Measurements from ENCODE around the gene PTH1R. TPM values are rescaled to one million over a fixed set of nuclear protein-coding genes. Genes with fewer than 3 reads are reported as not detected.

Gene PTH1R
- total RNA-seq, 1 donor from 2014 or later = not detected

- H3K9me3 Mint-ChIP-seq = no peaks in the 10 kb centered on the region
- H3K79me2 ChIP-seq (ENCODE audit: low read depth) = no peaks in the 10 kb centered on the region
- no peak for DNase-seq (ENCODE audit: low spot score)
- no peaks in the 10 kb centered on the region for H3K27me3 ChIP-seq
- peak overlapping the region; percentile 1 for H3K27ac Mint-ChIP-seq
- H3K4me1 ChIP-seq = no peaks in the 10 kb centered on the region
- H3K4me1 Mint-ChIP-seq = peaks cover 22% of the 10 kb centered on the region
- TF ChIP-seq EZH2phosphoT487 (IDR thresholded peaks at IDR 0.05) = no peak
- TF ChIP-seq EZH2 (IDR thresholded peaks at IDR 0.05) = no peak
- TF ChIP-seq CTCF (IDR thresholded peaks at IDR 0.05) = no peak
- H3K27me3 Mint-ChIP-seq (ENCODE audit: insufficient read depth, low read depth) = peaks cover 12% of the 10 kb centered on the region
- H4K20me1 ChIP-seq (ENCODE audit: low read depth) = no peaks in the 10 kb centered on the region
- H2AFZ ChIP-seq (replicated peaks) = no peak overlapping the region
- H3K4me2 ChIP-seq = no peak overlapping the region
- no peak overlapping the region for H3K27ac ChIP-seq
- H3K4me3 ChIP-seq = no peak overlapping the region
- no peaks in the 10 kb centered on the region for H3K36me3 Mint-ChIP-seq
- H3K4me3 Mint-ChIP-seq = no peak overlapping the region
- H3K9me3 ChIP-seq (ENCODE audit: low read depth) = no peaks in the 10 kb centered on the region
- H3K9ac ChIP-seq = no peak overlapping the region
- no peaks in the 10 kb centered on the region for H3K36me3 ChIP-seq
- H3F3A ChIP-seq (ENCODE audit: low read depth) = no peaks in the 10 kb centered on the region
Measured at GRCh38 chr3:46851364-46852333, 25.9 kb upstream of the PTH1R start.

- Mint-ChIP-seq H3K9me3 (no peaks in the 10 kb centered on the region), H3K27ac (peak overlapping the region; percentile 1), H3K4me1 (peaks cover 22% of the 10 kb centered on the region), H3K4me3 (no peak overlapping the region), H3K36me3 (no peaks in the 10 kb centered on the region), H3K27me3 (ENCODE audit: insufficient read depth, low read depth) (peaks cover 12% of the 10 kb centered on the region)
- H3K4me3 ChIP-seq = no peak overlapping the region
- H3K4me1 ChIP-seq = no peaks in the 10 kb centered on the region
- DNase-seq (ENCODE audit: low spot score) = no peak
- H4K20me1 ChIP-seq (ENCODE audit: low read depth) = no peaks in the 10 kb centered on the region
- no peaks in the 10 kb centered on the region for H3K36me3 ChIP-seq
- H3K79me2 ChIP-seq (ENCODE audit: low read depth) = no peaks in the 10 kb centered on the region
- TF ChIP-seq EZH2phosphoT487 (IDR thresholded peaks at IDR 0.05) = no peak
- no peak for TF ChIP-seq EZH2 (IDR thresholded peaks at IDR 0.05)
- H3K27me3 ChIP-seq = no peaks in the 10 kb centered on the region
- H3K4me2 ChIP-seq = no peak overlapping the region
- no peak overlapping the region for H2AFZ ChIP-seq (replicated peaks)
- no peak overlapping the region for H3K9ac ChIP-seq
- no peak overlapping the region for H3K27ac ChIP-seq
- H3F3A ChIP-seq (ENCODE audit: low read depth) = no peaks in the 10 kb centered on the region
- H3K9me3 ChIP-seq (ENCODE audit: low read depth) = no peaks in the 10 kb centered on the region
Measured at GRCh38 chr3:46852334-46852720, 25.2 kb upstream of the PTH1R start.

- Histone ChIP-seq H2AFZ (replicated peaks) (no peak overlapping the region), H4K20me1 (ENCODE audit: low read depth) (no peaks in the 10 kb centered on the region), H3K27ac (no peak overlapping the region), H3F3A (ENCODE audit: low read depth) (no peaks in the 10 kb centered on the region), H3K9me3 (ENCODE audit: low read depth) (no peaks in the 10 kb centered on the region), H3K27me3 (no peaks in the 10 kb centered on the region), H3K36me3 (no peaks in the 10 kb centered on the region), H3K4me1 (no peaks in the 10 kb centered on the region), H3K4me3 (no peak overlapping the region), H3K9ac (no peak overlapping the region), H3K79me2 (ENCODE audit: low read depth) (no peaks in the 10 kb centered on the region), H3K4me2 (no peak overlapping the region)
- no peak for DNase-seq (ENCODE audit: low spot score)
- peak overlapping the region; percentile 38 for H3K4me3 Mint-ChIP-seq
- peaks cover 24% of the 10 kb centered on the region for H3K4me1 Mint-ChIP-seq
- no peak overlapping the region for H3K27ac Mint-ChIP-seq
- no peaks in the 10 kb centered on the region for H3K9me3 Mint-ChIP-seq
- peaks cover 15% of the 10 kb centered on the region for H3K27me3 Mint-ChIP-seq (ENCODE audit: insufficient read depth, low read depth)
- TF ChIP-seq EZH2phosphoT487 (IDR thresholded peaks at IDR 0.05) = no peak
- no peak for TF ChIP-seq CTCF (IDR thresholded peaks at IDR 0.05)
- TF ChIP-seq EZH2 (IDR thresholded peaks at IDR 0.05) = no peak
- H3K36me3 Mint-ChIP-seq = no peaks in the 10 kb centered on the region
Measured at GRCh38 chr3:46852839-46853355, 24.6 kb upstream of the PTH1R start.

All from neural progenitor cell (in vitro differentiated cells).